ENCODE measurements around the gene XYLT1.

XYLT1 gene

DNA sequence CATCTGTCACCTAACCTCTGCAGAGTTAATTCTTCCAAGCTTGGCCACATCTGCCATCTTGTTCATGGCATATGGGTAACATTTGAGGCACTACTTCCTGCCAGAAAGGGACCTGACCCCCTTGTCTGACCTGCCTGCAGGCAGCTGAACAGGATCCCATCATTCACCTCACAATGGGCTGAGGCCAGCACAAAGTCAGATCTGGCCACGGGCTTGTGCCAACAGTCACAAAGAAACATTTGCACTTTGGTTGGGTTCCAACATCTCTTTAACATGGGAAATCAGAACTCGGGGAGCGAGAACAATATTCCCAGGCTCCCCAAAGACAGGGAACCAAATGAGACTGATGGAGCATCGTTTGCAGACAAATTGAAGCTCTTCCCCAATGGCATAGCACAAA, 116.1 kb downstream of the XYLT1 start:
- H3K27ac ChIP-seq = no peak overlapping the region
- H3K4me3 ChIP-seq = no peak overlapping the region
- TF ChIP-seq, protein P1, sequence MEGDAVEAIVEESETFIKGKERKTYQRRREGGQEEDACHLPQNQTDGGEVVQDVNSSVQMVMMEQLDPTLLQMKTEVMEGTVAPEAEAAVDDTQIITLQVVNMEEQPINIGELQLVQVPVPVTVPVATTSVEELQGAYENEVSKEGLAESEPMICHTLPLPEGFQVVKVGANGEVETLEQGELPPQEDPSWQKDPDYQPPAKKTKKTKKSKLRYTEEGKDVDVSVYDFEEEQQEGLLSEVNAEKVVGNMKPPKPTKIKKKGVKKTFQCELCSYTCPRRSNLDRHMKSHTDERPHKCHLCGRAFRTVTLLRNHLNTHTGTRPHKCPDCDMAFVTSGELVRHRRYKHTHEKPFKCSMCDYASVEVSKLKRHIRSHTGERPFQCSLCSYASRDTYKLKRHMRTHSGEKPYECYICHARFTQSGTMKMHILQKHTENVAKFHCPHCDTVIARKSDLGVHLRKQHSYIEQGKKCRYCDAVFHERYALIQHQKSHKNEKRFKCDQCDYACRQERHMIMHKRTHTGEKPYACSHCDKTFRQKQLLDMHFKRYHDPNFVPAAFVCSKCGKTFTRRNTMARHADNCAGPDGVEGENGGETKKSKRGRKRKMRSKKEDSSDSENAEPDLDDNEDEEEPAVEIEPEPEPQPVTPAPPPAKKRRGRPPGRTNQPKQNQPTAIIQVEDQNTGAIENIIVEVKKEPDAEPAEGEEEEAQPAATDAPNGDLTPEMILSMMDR (IDR thresholded peaks at IDR 0.05) = no peak
- no peak for DNase-seq (ENCODE audit: low spot score)

DNA sequence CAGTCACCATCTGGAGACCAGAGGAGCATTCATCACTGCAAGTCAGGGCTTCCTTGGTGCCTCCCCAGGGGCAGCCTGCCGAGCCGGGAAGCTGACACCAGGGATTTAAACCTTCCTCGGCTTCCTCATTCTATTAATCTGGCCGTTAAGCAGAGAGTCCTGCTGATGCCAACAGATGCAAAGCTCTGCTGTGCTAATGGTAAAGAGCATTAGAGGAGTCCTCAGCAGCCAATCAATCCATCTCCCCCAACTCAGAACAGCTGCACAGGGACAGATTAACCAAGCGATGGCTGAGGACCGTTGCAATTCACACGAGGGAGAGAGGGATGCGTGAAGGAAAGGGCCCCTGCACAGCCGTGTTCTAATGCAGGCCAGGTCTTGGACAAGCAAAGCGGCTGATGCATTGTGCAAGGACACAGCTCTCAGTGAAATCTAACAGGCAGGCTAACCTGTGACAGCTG, 116.6 kb downstream of the XYLT1 start:
- TF ChIP-seq, protein P1 (IDR thresholded peaks at IDR 0.05) = no peak
- no peak overlapping the region for H3K27ac ChIP-seq
- DNase-seq (ENCODE audit: low spot score) = no peak
- no peak overlapping the region for H3K4me3 ChIP-seq

GRCh38 chr16:17353561-17353960, 117.2 kb downstream of the XYLT1 start:
- TF ChIP-seq, protein P1 (IDR thresholded peaks at IDR 0.05) = no peak
- Histone ChIP-seq H3K4me3 (no peak overlapping the region), H3K27ac (no peak overlapping the region)
- no peak for DNase-seq (ENCODE audit: low spot score)

GRCh38 chr16:17351441-17352035, 119.2 kb downstream of the XYLT1 start:
- no peak for DNase-seq (ENCODE audit: low spot score)
- no peak overlapping the region for H3K27ac ChIP-seq
- TF ChIP-seq, protein P1 (IDR thresholded peaks at IDR 0.05) = no peak
- H3K4me3 ChIP-seq = no peak overlapping the region

DNA sequence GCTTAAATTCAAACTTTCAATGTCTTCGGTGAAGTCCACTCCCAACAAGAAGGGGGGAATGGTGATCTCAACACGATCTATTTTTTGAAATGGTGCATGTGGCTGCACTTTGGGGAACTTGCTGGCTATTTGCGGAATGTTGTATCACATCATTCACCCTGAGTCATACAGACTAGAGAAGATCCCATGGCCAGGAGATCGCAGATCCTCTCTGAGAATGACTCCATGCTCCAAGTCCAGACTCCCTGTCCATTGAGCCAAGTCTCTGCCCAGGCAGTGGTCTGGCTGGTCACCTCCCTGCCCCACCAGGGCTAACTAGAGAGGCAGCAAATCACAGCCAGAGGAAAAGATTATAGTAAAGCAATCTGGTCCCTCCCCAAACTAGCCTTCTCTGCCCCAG, 120.6 kb downstream of the XYLT1 start:
- TF ChIP-seq, protein P1 (IDR thresholded peaks at IDR 0.05) = no peak
- Histone ChIP-seq H3K27ac (no peak overlapping the region), H3K4me3 (no peak overlapping the region)
- DNase-seq (ENCODE audit: low spot score) = no peak

DNA sequence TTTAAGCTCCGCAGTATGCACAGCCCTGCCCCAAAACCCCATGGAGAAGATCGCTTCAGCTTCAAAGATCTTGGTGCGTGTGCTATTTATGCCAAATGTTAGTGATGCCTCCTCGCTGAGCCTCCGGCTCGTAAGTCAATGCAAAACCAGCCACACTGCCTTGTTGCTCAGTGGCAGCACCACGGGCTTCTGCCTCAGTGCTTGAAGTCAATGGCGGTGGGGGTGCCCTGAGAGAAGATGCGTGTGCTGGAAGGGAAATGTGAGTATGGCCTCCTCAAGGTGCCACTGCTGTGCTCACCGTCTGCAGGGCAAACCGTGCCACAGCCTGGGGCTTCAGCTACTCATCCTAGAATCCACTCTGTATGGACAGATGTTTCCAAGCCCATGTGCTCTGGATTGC, 121.9 kb downstream of the XYLT1 start:
- DNase-seq (ENCODE audit: low spot score) = no peak
- Histone ChIP-seq H3K4me3 (no peak overlapping the region), H3K27ac (no peak overlapping the region)
- TF ChIP-seq, protein P1 (IDR thresholded peaks at IDR 0.05) = no peak

DNA sequence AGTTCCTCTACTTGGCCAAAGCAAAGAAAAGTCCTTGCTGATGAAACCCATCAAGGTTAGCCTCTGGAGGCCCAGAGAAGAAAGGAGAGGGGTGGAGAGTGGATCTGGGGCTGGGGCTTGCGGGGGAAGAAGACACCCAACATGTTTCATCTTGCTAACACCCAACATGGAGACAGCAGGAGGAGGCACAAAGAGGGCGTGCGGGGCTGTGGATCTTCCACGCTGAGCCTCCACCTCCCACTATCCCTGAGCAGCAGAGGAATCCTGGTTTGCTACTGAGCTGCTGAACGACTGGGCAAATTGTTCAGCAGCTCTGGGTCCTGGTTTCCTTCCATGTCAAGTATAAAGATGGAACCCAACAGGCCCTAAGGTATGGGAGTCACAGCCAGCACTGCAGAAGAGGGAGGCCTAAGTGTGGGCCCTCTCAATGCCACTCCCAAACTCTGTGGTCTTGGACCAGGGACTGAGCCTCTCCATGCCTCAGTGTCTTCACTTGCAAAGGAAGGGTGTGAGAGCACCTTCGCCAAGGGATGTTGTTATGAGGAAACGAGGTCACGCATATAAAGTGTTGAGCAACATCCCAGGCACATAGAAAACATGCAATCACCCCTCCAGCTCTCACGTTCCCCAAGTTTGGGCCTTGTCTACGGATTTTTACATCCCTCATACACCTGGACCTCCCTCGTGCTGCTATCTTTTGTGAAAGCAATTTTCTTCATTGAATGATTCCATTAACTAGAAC, 122.5 kb downstream of the XYLT1 start:
- no peak overlapping the region for H3K27ac ChIP-seq
- TF ChIP-seq, protein P1 (IDR thresholded peaks at IDR 0.05) = no peak

More for the DNA sequence above, 122.5 kb downstream of the XYLT1 start:
- H3K4me3 ChIP-seq = no peak overlapping the region
- DNase-seq (ENCODE audit: low spot score) = no peak
